GM12874 (cell line): Measurements from ENCODE around the gene COMTD1.

Experiments used
- TF ChIP-seq, protein P1 (sequence below): IDR thresholded peaks from 2 replicates; pipeline ENCODE4 v1.5.1; 2011; ENCODE audit warnings: low read depth, mild to moderate bottlenecking, control low read depth, low read length, moderate library complexity; ENCODE audit not compliant: insufficient read depth

COMTD1 gene

DNA sequence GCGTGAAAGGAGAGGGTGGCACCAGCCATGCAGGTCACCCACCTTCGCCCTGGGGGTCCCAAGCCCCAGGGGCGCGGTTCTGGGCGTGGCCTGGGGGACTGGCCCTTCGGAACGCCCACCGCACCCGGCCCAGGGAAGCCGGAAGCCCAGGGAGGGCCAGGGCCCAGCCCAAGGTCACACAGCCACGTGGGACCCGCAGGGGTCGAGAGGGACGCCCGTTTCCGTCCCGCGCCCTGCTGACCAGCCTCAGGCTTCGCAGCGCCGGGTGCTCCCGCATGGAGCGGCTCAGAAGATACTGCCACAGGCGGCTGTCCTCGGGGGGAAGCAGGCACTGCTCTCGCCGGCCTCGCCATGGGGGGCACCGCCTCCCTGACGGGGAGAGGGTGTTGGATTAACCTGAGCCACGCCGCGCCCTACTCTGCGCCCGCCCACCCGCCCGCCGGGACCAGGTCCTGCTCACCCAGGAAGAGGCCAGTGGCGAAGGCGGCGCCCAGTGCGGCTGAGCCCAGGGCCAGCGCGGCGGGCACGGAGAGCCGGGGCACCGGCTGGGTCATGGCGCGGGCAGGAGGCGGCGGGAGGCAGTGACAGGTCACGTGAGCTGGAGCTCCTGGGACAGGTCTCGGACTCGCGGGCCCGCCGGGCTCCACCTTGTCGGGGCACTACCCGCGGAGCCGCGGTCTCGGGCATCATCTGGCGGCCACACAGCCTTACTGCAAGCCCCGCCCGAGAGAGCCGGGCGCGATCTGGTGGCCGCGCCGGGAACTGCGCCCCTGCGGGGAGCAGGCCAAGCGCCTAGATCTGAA is at the start of gene COMTD1:
Gene COMTD1, minus strand, starts transcription at position 583 of the 803 bp plus-strand sequence. Its CDS starts 29 bp downstream, at position 554.
- TF ChIP-seq, protein P1, sequence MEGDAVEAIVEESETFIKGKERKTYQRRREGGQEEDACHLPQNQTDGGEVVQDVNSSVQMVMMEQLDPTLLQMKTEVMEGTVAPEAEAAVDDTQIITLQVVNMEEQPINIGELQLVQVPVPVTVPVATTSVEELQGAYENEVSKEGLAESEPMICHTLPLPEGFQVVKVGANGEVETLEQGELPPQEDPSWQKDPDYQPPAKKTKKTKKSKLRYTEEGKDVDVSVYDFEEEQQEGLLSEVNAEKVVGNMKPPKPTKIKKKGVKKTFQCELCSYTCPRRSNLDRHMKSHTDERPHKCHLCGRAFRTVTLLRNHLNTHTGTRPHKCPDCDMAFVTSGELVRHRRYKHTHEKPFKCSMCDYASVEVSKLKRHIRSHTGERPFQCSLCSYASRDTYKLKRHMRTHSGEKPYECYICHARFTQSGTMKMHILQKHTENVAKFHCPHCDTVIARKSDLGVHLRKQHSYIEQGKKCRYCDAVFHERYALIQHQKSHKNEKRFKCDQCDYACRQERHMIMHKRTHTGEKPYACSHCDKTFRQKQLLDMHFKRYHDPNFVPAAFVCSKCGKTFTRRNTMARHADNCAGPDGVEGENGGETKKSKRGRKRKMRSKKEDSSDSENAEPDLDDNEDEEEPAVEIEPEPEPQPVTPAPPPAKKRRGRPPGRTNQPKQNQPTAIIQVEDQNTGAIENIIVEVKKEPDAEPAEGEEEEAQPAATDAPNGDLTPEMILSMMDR: peak; percentile 100

DNA sequence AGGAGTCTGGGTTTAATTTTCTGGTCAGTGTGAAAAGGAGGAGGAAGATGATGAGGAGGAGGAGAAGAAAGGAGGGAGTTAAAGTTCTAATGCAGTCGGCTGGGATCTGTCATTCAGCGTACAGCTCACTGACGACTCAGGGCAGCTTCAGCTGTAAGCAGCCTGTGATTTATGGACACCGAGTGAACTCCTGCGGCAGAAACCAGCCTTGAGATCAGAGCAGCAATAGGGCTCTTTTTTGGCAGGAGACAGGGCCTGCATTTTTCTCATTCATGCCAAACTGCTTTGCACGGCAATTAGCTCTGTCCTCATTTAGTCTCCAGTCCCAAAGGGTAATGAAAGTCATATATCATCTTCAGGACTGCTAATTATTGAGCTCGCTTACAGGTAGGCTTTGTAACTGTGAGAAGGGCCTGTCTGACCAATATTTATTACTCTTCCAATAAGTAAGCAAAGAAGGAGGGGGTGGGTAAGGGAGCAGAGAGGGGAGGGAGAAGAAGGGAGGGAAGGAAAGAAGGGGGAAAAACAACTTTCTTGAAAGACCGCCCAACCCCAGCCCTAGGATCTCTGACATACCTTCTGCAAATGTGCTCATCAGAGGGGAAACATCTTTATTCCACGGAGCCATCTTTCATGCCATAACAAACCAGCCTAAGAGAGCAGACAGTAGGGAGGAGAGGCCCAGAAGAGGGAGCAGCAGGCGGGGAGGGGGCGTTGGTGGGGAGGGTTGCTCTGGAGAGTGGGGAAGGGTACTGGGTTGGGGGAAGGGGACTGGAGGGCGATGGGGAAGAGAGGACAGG is 48.1 kb upstream of the COMTD1 start:
- TF ChIP-seq, protein P1: no peak

DNA sequence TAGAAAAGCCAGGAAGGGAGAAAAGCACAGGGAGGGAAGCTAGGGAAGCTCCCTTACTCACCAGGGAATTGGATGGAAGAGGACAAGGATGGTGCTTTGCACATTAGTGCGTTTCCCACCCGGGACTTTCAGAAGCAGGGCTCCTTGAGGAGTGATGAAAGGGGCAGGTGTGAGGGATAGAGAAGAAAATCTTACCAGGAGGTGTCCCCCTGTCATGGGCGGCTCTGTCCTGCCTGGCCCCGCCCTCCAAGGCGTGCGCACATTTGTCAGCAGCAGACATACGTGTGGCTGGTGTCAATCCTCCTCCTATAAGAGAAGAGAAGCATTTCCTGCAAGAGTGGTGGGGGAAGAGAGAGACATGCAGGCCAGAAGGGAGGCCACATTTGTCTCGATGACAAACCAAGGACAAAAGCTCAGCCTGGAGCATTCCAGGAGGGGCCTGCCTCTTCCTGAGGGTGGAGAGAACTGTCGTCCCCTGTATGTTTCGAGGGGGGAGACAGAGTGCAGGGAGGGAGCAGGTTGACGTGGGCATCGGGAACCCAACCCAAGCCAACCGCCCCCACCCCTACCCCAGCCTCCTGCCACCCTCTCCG is 47.4 kb upstream of the COMTD1 start:
- TF ChIP-seq, protein P1: no peak

DNA sequence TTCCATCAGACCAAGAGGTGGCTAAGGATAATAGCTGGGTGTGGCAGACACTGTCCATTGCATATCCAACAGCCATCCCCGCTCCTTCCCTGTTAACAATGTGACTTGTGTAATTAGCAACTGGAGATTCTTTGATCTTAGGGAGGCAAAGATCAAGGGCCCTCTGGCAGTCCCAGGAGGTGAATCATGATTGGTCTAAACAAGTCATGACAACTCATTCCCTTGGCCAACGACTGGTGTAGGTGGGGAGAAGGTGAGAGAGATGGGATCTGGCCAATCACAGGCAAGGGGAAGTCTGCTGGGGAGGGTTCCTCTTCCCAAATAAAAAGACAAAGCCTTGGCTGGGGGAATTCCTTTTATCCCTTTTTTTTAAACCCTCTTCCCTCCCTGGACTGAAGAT is 46.2 kb upstream of the COMTD1 start:
- TF ChIP-seq, protein P1: no peak

DNA sequence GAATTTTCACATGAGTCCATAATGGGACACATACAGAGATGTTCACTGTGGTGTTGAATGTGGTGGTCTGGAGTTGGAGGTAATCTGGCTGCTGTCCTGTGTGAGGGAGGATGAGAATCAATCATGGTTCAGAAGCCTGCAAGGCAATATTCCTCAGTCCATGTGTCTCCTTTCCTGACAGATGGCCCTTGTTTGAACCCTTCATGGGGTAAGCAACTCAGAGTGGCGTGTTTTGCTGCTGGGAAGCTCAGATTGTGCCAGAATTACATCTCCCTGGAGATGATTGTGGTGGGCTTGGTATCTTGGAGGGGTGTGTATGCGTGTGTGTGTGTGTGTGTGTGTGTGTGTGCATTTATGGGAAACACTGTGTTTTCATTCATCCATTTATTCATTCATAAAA is 44.5 kb upstream of the COMTD1 start:
- TF ChIP-seq, protein P1: no peak

DNA sequence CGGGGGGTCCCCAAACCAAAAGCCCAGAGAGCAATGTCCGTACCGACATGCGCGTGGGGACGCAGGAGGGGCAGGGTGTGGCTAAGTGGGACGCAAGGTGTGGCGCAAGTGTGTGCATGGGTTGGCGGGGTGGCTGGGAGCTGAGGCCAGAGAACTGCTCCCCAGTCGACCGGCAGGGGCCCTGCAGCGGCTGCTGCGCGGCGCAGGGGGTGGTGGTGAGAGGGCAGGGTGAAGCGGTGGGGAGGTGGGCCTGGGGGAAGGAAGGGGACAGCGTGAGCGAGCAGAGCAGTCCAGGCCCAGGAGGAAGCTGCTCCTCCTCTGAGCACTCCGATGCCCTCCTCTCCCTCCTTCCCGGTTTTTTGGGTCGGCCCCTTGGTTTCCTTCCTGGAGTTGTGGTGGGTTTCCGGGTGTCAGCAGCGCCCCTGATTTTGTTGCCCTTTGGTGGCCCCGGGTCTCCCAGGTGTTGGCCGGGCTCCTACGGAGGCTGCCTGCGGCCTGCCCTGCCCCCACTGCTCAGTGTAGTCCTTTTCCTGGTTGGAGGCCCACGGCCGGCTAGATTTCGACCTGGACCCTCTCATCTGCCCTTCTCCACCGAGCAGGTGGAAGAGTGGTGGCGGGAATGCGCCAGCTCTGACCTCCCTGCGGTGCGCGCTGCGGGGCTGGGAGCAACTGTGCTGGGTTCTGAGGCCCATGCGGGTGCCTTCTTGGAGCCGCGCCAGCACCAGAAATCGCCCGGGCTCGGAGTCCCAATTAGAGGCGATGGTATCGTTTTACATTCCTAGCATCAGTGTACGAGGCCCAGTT is 40.5 kb upstream of the COMTD1 start:
- TF ChIP-seq, protein P1: no peak
